AG10803 (cell line): ENCODE results near the gene TTL.
"Not testable (repeated sequence)": the region's sequence is repeated elsewhere in the genome, so short reads cannot be mapped to it uniquely, and the experiment has no call there.

ENCODE experiments used
- DNase-seq: peaks from one replicate; pipeline ENCODE4 v3.0.0; 2010; ENCODE audit warnings: low read depth
- H3K4me3 ChIP-seq: 2 replicates; pipeline ENCODE4 v1.5.1; 2011; ENCODE audit warnings: mild to moderate bottlenecking, low read length, control low read depth
- CTCF ChIP-seq: conservative IDR thresholded peaks from 2 replicates; pipeline ENCODE4 v1.5.1; 2011; ENCODE audit warnings: mild to moderate bottlenecking, low read length, control low read depth, inconsistent platforms

The TTL gene

DNA sequence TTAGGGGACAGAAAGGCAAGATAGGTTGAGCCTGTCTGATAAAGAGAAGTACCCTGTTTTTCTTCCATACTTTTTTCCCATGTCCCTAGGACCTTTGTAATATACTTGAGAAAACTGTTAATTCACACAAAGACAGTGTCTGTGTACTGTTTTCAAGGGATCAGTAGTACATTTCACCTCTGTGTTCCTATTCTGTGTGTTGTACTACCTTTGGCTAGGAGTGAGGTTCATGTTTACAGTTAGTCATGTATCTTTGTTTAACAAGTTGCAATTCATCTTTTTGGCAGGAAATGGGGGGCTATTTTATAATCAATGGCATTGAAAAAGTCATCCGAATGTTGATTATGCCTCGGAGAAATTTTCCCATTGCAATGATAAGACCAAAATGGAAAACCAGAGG is 67.0 kb downstream of the TTL start:
- H3K4me3 ChIP-seq = no peak overlapping the region
- no peak for DNase-seq
- no peak for TF ChIP-seq CTCF

DNA sequence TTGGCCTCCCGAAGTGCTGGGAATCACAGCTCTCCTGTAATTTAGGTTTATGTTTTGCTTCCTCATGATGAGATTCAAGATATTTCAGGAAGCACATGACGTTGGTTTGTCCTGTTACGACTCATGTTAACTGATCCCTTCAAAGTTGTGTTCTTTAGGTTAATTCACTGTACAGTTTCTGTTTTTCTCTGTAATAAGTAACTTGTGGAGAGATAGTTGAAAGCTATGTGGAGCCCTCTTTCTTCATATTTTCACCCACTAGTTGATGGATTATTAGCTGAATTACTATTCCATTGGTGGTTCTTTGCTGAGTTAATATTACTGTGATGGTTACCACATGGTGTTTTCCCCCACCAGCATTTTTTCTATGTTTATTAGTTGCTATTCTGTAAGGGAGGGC is 84.1 kb downstream of the TTL start:
- no peak for TF ChIP-seq CTCF
- no peak for DNase-seq
- H3K4me3 ChIP-seq = no peak overlapping the region

- DNase-seq, H3K4me3 ChIP-seq: not testable (repeated sequence)
Measured at GRCh38 chr2:112566508-112566907, 84.6 kb downstream of the TTL start.

DNA sequence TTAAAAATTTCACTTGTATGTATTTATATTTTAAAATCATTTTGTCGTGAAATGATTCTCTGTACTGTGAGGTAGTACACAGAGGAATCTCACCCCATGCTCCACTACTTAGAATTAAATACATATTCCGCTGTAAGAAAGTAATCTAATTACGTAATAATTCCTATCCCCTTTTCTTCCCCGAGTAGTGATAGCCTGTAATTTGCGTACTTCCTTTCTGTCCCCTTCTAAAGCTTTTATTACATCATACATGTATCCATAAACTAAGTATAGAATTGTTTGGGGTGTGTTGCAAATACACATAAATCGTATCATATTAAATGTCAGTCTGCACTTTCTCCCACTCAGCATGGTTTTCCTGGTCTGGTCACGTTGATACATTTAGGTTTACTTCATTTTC is 90.0 kb downstream of the TTL start:
- no peak overlapping the region for H3K4me3 ChIP-seq
- TF ChIP-seq CTCF = no peak
- DNase-seq = no peak

DNA sequence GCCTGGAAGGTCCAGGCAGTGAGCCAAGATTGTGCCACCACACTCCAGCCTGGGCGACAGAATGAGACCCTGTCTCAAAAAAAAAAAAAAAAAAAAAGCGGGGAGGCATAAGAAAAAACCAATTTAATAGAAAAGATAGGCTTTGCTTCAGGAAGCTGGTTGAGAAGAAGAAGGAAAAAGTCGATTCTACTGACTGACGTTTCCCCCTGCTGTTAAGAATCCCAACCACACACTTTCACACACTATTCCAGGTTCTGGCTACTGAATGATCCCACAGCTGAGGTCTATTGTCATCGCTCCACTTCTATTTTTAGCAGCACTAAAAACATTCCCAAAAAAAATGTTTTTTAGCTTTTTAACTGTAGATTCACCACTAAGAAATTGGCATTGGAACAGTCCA is 95.8 kb downstream of the TTL start:
- no peak overlapping the region for H3K4me3 ChIP-seq
- TF ChIP-seq CTCF = peak; percentile 44
- peak; percentile 51 for DNase-seq

DNA sequence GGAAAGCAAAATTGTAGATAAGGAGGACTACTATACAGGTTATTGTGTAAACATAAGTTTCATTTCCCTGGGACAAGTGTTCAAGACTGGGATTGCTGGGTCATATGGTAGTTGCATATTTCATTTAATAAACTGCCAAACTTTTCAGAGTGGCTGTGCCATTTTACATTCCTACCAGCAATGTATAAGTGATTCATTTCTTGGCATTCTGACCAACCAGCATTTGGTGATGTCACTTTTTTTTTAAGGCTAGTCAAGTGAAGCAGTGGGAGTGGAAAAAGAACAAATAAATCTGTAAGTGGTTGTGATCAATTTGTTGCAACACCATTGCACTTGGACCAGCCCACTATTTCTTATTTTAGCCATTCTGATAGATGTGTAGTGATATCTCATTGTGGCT is 97.3 kb downstream of the TTL start:
- peak; percentile 91 for DNase-seq
- peak; percentile 31 for TF ChIP-seq CTCF
- no peak overlapping the region for H3K4me3 ChIP-seq

DNA sequence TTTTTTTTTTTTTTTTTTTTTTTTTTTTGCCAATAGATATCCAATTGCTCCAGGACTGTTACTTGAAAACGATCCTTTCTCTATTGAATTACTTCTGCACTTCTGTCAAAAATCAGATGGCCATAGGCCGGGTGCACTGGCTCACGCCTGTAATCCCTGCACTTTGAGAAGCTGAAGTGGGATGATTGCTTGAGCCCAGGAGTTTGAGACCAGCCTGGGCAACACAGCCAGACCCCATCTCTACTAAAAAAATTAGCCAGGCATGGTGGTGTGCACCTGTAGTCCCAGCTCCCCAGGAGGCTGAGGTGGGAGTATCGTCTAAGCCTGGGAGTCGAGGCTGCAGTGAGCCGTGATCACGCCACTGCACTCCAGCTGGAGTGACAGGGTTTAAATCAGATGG is 98.1 kb downstream of the TTL start:
- no peak for TF ChIP-seq CTCF
- DNase-seq = no peak
- no peak overlapping the region for H3K4me3 ChIP-seq

DNA sequence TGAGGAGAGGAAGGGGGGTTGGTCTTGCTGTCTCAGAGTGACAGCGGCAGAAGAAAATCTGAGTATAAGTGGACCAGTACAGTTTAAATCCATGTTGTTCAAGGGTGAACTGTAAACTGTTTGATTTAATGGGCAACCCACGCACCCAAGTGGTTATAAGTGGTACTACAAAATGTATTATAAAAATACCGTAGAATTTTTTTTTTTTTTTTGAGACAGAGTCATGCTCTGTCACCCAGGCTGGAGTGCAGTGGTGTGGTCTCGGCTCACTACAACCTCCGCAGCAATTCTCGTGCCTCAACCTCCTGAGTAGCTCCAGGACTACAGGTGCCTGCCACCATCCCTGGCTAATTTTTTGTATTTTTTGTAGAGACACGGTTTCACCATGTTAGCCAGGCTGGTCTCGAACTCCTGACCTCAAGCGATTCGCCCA is 100.4 kb downstream of the TTL start:
- TF ChIP-seq CTCF = peak; percentile 59
- no peak overlapping the region for H3K4me3 ChIP-seq
- DNase-seq = peak; percentile 69
